IMR-90 (cell line): ENCODE data around the gene SLAMF9. TPM values are rescaled to one million over a fixed set of nuclear protein-coding genes. Genes with fewer than 3 reads are reported as not detected.
A peak's percentile ranks its signal among the peaks of the same experiment; 100 is the strongest.

Experiments used
- ATAC-seq: fragments of 200-7000 bp; cut with Tn5 transposase; 2 replicates; pipeline ENCODE4 v1.9.1; 2020; ENCODE audit warnings: low read depth, mild to moderate bottlenecking, moderate library complexity
- BruUV-seq: library from RNA; stranded (reverse); fragments of 400-500 nt; replicated peaks from 2 replicates; lab custom pipeline; 2021; lab: Mats Ljungman, UMichigan
- CTCF ChIA-PET: fragments of 300-600 bp; formaldehyde crosslinking; extraction: SDS; loops from one replicate; lab custom pipeline; 2021; ENCODE audit warnings: antibody characterized with exemption; lab: Yijun Ruan, JAX
- POLR2A ChIA-PET: fragments of 300-600 bp; sonication (Branson Sonifier 250); formaldehyde crosslinking; loops from one replicate; lab custom pipeline; 2022; ENCODE audit warnings: antibody characterized with exemption; ENCODE audit not compliant: unreplicated experiment; lab: Charles Lee
- DNase-seq: peaks from one replicate; pipeline ENCODE4 v3.0.0; 2013
- H2AFZ ChIP-seq: replicated peaks from 2 replicates; pipeline ENCODE3; 2013; ENCODE audit warnings: low read length, mild to moderate bottlenecking; ENCODE audit not compliant: poor library complexity
- H2AK5ac ChIP-seq: 2 replicates; pipeline ENCODE4 v1.6.1; 2013; ENCODE audit warnings: low read depth, low read length, inconsistent platforms
- H2AK9ac ChIP-seq: replicated peaks from 2 replicates; pipeline ENCODE3; 2013; ENCODE audit warnings: mild to moderate bottlenecking, low read depth, low read length, moderate library complexity; ENCODE audit not compliant: poor library complexity
- H2BK120ac ChIP-seq: 2 replicates; pipeline ENCODE4 v1.6.1; 2013; ENCODE audit warnings: low read depth, low read length, inconsistent platforms
- H2BK15ac ChIP-seq: 3 replicates; pipeline ENCODE4 v1.6.1; 2013; ENCODE audit warnings: low read depth, low read length, inconsistent platforms
- H2BK20ac ChIP-seq: 2 replicates; pipeline ENCODE4 v1.6.1; 2013; ENCODE audit warnings: low read depth, mild to moderate bottlenecking, inconsistent platforms, low read length, moderate library complexity
- H2BK5ac ChIP-seq: 2 replicates; pipeline ENCODE4 v1.6.1; 2013; ENCODE audit warnings: mild to moderate bottlenecking, low read depth, low read length, inconsistent platforms; ENCODE audit not compliant: poor library complexity, severe bottlenecking
- H3K14ac ChIP-seq: replicated peaks from 2 replicates; pipeline ENCODE4 v1.6.1; 2013; ENCODE audit warnings: low read depth, low read length, inconsistent platforms
- H3K18ac ChIP-seq: 2 replicates; pipeline ENCODE4 v1.6.1; 2013; ENCODE audit warnings: low read depth, low read length, control low read depth
- H3K23ac ChIP-seq: 2 replicates; pipeline ENCODE4 v1.6.1; 2013; ENCODE audit warnings: low read depth, low read length, inconsistent platforms
- H3K27ac ChIP-seq: 2 replicates; pipeline ENCODE4 v1.5.1; 2013; ENCODE audit warnings: mild to moderate bottlenecking, control low read depth, low read length; ENCODE audit not compliant: insufficient read depth
- H3K27me3 ChIP-seq: 2 replicates; pipeline ENCODE4 v1.6.1; 2013; ENCODE audit warnings: low read length; ENCODE audit not compliant: control insufficient read depth, insufficient read depth
- H3K36me3 ChIP-seq: 2 replicates; pipeline ENCODE4 v1.6.1; 2013; ENCODE audit warnings: low read length, mixed read lengths; ENCODE audit not compliant: control insufficient read depth, insufficient read depth
- H3K4ac ChIP-seq: 2 replicates; pipeline ENCODE4 v1.6.1; 2013; ENCODE audit warnings: low read depth, low read length, inconsistent platforms
- H3K4me1 ChIP-seq: 2 replicates; pipeline ENCODE4 v1.6.1; 2013; ENCODE audit warnings: low read length, mixed read lengths; ENCODE audit not compliant: control insufficient read depth, insufficient read depth
- H3K4me2 ChIP-seq: 2 replicates; pipeline ENCODE4 v1.6.1; 2013; ENCODE audit warnings: low read depth, mild to moderate bottlenecking, control low read depth, low read length, moderate library complexity
- H3K4me3 ChIP-seq: 2 replicates; pipeline ENCODE4 v1.5.1; 2013; ENCODE audit warnings: low read depth, mild to moderate bottlenecking, control low read depth, low read length, moderate library complexity; ENCODE audit not compliant: insufficient read depth
- H3K56ac ChIP-seq: 2 replicates; pipeline ENCODE4 v1.6.1; 2013; ENCODE audit warnings: low read length, inconsistent platforms; ENCODE audit not compliant: insufficient read depth; ENCODE audit errors: extremely low read depth
- H3K79me1 ChIP-seq, 2 experiments: 2 replicates each; pipeline ENCODE4 v1.6.1; 2013; ENCODE audit warnings: low read length in 2 of 2, inconsistent platforms in 1 of 2, low read depth in 1 of 2
- H3K9ac ChIP-seq: 2 replicates; pipeline ENCODE4 v1.6.1; 2013; ENCODE audit warnings: low read depth, low read length, control low read depth
- H3K9me1 ChIP-seq: 2 replicates; pipeline ENCODE4 v1.6.1; 2013; ENCODE audit warnings: low read length, inconsistent platforms; ENCODE audit not compliant: insufficient read depth
- H3K9me3 ChIP-seq: 2 replicates; pipeline ENCODE4 v1.6.1; 2013; ENCODE audit warnings: low read length; ENCODE audit not compliant: control insufficient read depth, insufficient read depth
- H4K20me1 ChIP-seq: 2 replicates; pipeline ENCODE4 v1.6.1; 2013; ENCODE audit warnings: low read length, inconsistent platforms; ENCODE audit not compliant: insufficient read depth
- H4K5ac ChIP-seq: 2 replicates; pipeline ENCODE4 v1.6.1; 2013; ENCODE audit warnings: mild to moderate bottlenecking, low read depth, low read length, control low read depth
- H4K8ac ChIP-seq, 2 experiments: 2 replicates each; pipeline ENCODE4 v1.6.1; 2013; ENCODE audit warnings: low read depth in 2 of 2, low read length in 2 of 2, control low read depth in 1 of 2, inconsistent platforms in 1 of 2
- H4K91ac ChIP-seq: 2 replicates; pipeline ENCODE4 v1.6.1; 2013; ENCODE audit warnings: low read depth, low read length, inconsistent platforms; ENCODE audit not compliant: insufficient read depth
- BHLHE40 ChIP-seq: fragments of 150-350 bp; IDR thresholded peaks from 2 replicates; pipeline ENCODE4 v1.6.1; 2016; ENCODE audit warnings: mild to moderate bottlenecking, low read depth, low read length
- CEBPB ChIP-seq: IDR thresholded peaks from 2 replicates; pipeline ENCODE4 v1.6.1; 2012; ENCODE audit warnings: low read depth, low read length, improper control_type of control experiment
- CHD1 ChIP-seq: IDR thresholded peaks from 2 replicates; pipeline ENCODE4 v1.6.1; 2012; ENCODE audit warnings: low read depth, low read length, improper control_type of control experiment
- ELK1 ChIP-seq: fragments of 150-350 bp; IDR thresholded peaks from 2 replicates; pipeline ENCODE4 v1.6.1; 2016; ENCODE audit warnings: low read depth, mild to moderate bottlenecking, low read length, moderate library complexity, borderline replicate concordance
- FOS ChIP-seq: fragments of 150-350 bp; IDR thresholded peaks from 2 replicates; pipeline ENCODE4 v1.6.1; 2016; ENCODE audit warnings: low read depth, low read length
- MAFK ChIP-seq: IDR thresholded peaks from 2 replicates; pipeline ENCODE4 v1.6.1; 2012; ENCODE audit warnings: low read depth, low read length, improper control_type of control experiment
- MAZ ChIP-seq: IDR thresholded peaks from 2 replicates; pipeline ENCODE4 v1.6.1; 2012; ENCODE audit warnings: low read depth, mild to moderate bottlenecking, low read length, improper control_type of control experiment, moderate library complexity, borderline replicate concordance
- NFE2L2 ChIP-seq: fragments of 150-350 bp; IDR thresholded peaks from 2 replicates; pipeline ENCODE4 v1.6.1; 2016; ENCODE audit warnings: low read depth, mild to moderate bottlenecking, low read length
- POLR2A ChIP-seq: IDR thresholded peaks from 2 replicates; pipeline ENCODE4 v1.6.1; 2012; ENCODE audit warnings: mild to moderate bottlenecking, low read depth, low read length
- RCOR1 ChIP-seq: IDR thresholded peaks from 2 replicates; pipeline ENCODE4 v1.6.1; 2012; ENCODE audit warnings: mild to moderate bottlenecking, low read length, improper control_type of control experiment; ENCODE audit not compliant: insufficient replicate concordance
- RFX5 ChIP-seq: IDR thresholded peaks from 2 replicates; pipeline ENCODE4 v1.8.0; 2012; ENCODE audit warnings: low read depth, mild to moderate bottlenecking, low read length, moderate library complexity
- SMC3 ChIP-seq: fragments of 150-350 bp; IDR thresholded peaks from 2 replicates; pipeline ENCODE4 v1.6.1; 2016; ENCODE audit warnings: low read depth, mild to moderate bottlenecking, antibody characterized with exemption, low read length, moderate library complexity
- USF2 ChIP-seq: fragments of 150-350 bp; IDR thresholded peaks from 2 replicates; pipeline ENCODE4 v1.6.1; 2017; ENCODE audit warnings: mild to moderate bottlenecking, antibody characterized with exemption, low read length, low read depth
- WGBS, 2 experiments: methylation state at CpG; one replicate each; pipeline versions ENCODE4 v1.1.5 to v1.1.7; 2013; ENCODE audit warnings: missing lambda C conversion rate in 2 of 2; ENCODE audit not compliant: insufficient read length in 1 of 2; ENCODE audit errors: extremely low coverage in 2 of 2; 5-methylcytosine and 5-hydroxymethylcytosine counted together
- dilution Hi-C: fragments of 300-500 bp; cut with HindIII; formaldehyde crosslinking; loops from one replicate; pipeline ENCODE4 v1.14.3; 2018; ENCODE audit warnings: low sequenced_read_pairs; ENCODE audit not compliant: unreplicated experiment
- in situ Hi-C: fragments of 300-500 bp; cut with MboI; formaldehyde crosslinking; loops from 3 replicates; pipeline ENCODE4 v1.14.3; 2019; ENCODE audit warnings: low sequenced_read_pairs, inconsistent platforms, mixed read lengths
- intact Hi-C: fragments of 100-400 bp; cut with micrococcal nuclease; formaldehyde crosslinking; loops from 2 replicates; pipeline ENCODE4 v1.10.0; 2022
- polyA plus RNA-seq, 3 experiments: library from polyadenylated mRNA; depleted of rRNA; stranded (reverse); fragments of >200 nt; gene quantifications; 2 replicates each; pipeline ENCODE4 v1.2.3, GENCODE V29; 2012; ENCODE audit warnings: low replicate concordance in 1 of 3
- total RNA-seq: library from RNA; depleted of rRNA; stranded (reverse); fragments of >200 nt; gene quantifications from 2 replicates; pipeline ENCODE4 v1.2.3, GENCODE V29; 2012
- TF ChIP-seq, protein P1 (sequence below): conservative IDR thresholded peaks from 2 replicates; pipeline ENCODE4 v1.5.1; 2012; ENCODE audit warnings: mild to moderate bottlenecking, low read depth, low read length, improper control_type of control experiment

The SLAMF9 gene
- total and polyA plus RNA-seq, 2 of the 4 experiments (the other 2 are of a cell fraction) = 0.18 to 0.67 TPM

GRCh38 chr1:159932296-159933285 lies 21.4 kb downstream of the SLAMF9 start:
- Histone ChIP-seq H3K18ac (no peak overlapping the region), H2BK5ac (no peak overlapping the region), H3K27ac (no peak overlapping the region), H3K36me3 (no peaks in the 10 kb centered on the region), H3K9ac (no peak overlapping the region), H2BK120ac (no peak overlapping the region), H3K4ac (no peak overlapping the region), H3K79me1 (no peaks in the 10 kb centered on the region), H3K9me3 (no peaks in the 10 kb centered on the region), H2AK9ac (peak overlapping the region; percentile 37), H3K4me2 (no peak overlapping the region), H4K91ac (no peak overlapping the region), H4K20me1 (no peaks in the 10 kb centered on the region), H3K14ac (no peak overlapping the region), H4K8ac (no peak overlapping the region), H3K56ac (no peak overlapping the region), H2AFZ (no peak overlapping the region), H3K27me3 (peaks cover 9% of the 10 kb centered on the region; the same call in 1 of the 2 replicates), H3K4me3 (no peak overlapping the region), H2AK5ac (no peak overlapping the region), H2BK15ac (no peak overlapping the region), H4K5ac (no peak overlapping the region), H2BK20ac (no peak overlapping the region), H3K4me1 (no peaks in the 10 kb centered on the region), H3K9me1 (no peaks in the 10 kb centered on the region), H3K23ac (no peak overlapping the region)
- BruUV-seq = no TSS peak
- DNase-seq (peak; percentile 26), ATAC-seq (no peak)
- TF ChIP-seq FOS (no peak), USF2 (no peak), MAZ (no peak), BHLHE40 (no peak), RFX5 (no peak), CHD1 (no peak), CEBPB (no peak), SMC3 (no peak), RCOR1 (no peak), ELK1 (no peak), MAFK (no peak), POLR2A (no peak), NFE2L2 (no peak)
- TF ChIP-seq, protein P1, sequence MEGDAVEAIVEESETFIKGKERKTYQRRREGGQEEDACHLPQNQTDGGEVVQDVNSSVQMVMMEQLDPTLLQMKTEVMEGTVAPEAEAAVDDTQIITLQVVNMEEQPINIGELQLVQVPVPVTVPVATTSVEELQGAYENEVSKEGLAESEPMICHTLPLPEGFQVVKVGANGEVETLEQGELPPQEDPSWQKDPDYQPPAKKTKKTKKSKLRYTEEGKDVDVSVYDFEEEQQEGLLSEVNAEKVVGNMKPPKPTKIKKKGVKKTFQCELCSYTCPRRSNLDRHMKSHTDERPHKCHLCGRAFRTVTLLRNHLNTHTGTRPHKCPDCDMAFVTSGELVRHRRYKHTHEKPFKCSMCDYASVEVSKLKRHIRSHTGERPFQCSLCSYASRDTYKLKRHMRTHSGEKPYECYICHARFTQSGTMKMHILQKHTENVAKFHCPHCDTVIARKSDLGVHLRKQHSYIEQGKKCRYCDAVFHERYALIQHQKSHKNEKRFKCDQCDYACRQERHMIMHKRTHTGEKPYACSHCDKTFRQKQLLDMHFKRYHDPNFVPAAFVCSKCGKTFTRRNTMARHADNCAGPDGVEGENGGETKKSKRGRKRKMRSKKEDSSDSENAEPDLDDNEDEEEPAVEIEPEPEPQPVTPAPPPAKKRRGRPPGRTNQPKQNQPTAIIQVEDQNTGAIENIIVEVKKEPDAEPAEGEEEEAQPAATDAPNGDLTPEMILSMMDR = no peak
- POLR2A ChIA-PET = no interaction called here
- intact Hi-C loops (no loop called here), dilution Hi-C loops (no loop called here), in situ Hi-C loops (loop anchor here (10.0 kb wide), 1 partner anchor 442 kb away; no protein-coding TSS in a partner anchor)
- CTCF ChIA-PET = interaction anchor here (2.7 kb wide), 1 partner anchor 74 kb away, joined by 15 read pairs; no protein-coding TSS in a partner anchor
- 41% methylated on average over 4 of the region's 16 CpGs; no CpG with 5 or more reads in 1 of the 2 experiments for WGBS, 2 experiments
